ENCODE results near the gene KCNE4. TPM values are rescaled to one million over a fixed set of nuclear protein-coding genes. Genes with fewer than 3 reads are reported as not detected.

Gene KCNE4
- total RNA-seq, 3 donors from 2014 or later = 0.55 to 5.8 (median 2.0) TPM

DNA sequence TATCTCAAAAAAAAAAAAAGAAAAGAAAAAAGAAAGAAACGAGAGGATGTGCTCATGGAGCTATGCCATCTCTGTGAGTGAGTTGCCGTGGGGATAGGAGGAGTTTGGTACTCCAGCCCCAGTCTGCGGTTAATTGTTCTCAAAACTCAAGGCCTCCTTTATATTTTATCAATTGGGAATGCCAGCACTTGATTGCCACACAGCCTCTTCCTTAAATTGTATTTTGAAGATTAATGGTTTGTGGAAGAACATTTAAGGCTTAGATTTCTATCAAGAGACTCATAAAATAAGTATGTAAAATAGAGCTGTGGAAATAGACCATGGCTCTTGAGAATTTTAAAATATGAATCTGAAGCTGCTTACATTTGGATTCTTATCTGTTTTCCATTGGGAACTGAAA, 29.8 kb downstream of the KCNE4 start:
- no peaks in the 10 kb centered on the region for H3K36me3 ChIP-seq (ENCODE audit: low read depth)
- intact Hi-C loops (cut with DNase I, micrococcal nuclease) = no loop called here
- DNase-seq (no peak), ATAC-seq (no peak)
- no peak overlapping the region for H3K4me3 ChIP-seq
- H3K9me3 ChIP-seq = no peaks in the 10 kb centered on the region
- peaks cover 2% of the 10 kb centered on the region for H3K4me1 ChIP-seq (ENCODE audit: low read depth)
- TF ChIP-seq, protein P1, sequence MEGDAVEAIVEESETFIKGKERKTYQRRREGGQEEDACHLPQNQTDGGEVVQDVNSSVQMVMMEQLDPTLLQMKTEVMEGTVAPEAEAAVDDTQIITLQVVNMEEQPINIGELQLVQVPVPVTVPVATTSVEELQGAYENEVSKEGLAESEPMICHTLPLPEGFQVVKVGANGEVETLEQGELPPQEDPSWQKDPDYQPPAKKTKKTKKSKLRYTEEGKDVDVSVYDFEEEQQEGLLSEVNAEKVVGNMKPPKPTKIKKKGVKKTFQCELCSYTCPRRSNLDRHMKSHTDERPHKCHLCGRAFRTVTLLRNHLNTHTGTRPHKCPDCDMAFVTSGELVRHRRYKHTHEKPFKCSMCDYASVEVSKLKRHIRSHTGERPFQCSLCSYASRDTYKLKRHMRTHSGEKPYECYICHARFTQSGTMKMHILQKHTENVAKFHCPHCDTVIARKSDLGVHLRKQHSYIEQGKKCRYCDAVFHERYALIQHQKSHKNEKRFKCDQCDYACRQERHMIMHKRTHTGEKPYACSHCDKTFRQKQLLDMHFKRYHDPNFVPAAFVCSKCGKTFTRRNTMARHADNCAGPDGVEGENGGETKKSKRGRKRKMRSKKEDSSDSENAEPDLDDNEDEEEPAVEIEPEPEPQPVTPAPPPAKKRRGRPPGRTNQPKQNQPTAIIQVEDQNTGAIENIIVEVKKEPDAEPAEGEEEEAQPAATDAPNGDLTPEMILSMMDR (IDR thresholded peaks at IDR 0.05) = no peak

DNA sequence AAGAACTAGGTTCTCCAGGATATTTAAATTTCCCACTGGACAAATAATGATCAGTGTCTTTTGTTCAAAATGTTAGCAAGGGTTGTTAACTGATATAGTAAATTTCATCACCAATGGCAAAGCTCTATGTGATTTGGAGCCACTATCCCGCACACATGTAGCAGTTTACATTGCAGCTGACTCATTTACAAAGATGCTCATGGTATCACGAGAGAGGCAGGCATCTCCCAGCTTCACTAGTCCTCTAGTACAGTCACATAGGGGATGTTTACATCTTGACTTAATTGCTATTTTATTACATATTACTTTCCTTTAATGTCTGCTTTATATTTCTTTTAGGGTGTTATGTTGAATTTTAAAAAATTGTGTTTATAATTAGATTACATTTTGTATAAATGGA, 30.7 kb downstream of the KCNE4 start:
- Histone ChIP-seq H3K36me3 (ENCODE audit: low read depth) (no peaks in the 10 kb centered on the region), H3K4me1 (ENCODE audit: low read depth) (peaks cover 2% of the 10 kb centered on the region), H3K9me3 (no peaks in the 10 kb centered on the region), H3K4me3 (no peak overlapping the region)
- intact Hi-C loops (cut with DNase I, micrococcal nuclease) = no loop called here
- no peak for DNase-seq
- no peak for ATAC-seq
- TF ChIP-seq, protein P1 (IDR thresholded peaks at IDR 0.05) = no peak

DNA sequence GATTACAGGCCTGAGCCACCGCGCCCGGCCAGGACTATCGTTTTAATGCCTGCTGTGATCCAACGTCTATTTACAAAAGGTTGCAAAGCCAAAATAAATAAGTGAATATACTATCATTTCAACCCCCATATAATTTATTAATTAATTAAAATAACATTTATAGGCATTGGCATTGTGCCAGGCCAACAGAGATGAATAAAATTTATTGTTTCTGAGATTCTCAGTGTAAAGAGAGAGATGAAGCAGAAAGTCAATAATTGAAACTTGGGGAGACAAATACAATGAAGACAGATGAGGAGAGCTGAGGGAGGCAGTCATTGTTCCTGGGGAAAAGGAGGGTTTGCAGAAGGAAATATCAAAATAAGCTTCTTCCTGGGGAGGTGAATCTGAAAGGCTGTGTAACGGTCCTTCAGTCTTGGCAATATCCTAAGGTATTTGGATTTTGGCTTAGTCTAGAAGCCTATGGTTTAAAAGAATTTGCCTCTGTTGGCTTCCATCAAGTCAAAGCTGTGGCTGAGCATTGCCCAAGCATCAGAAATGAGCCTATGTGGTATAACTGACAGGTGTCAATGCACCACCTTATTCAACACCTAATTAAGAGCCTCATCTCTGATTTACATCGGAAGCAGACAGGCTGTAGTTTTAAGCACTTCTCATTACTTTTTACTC, 31.5 kb downstream of the KCNE4 start:
- no peak overlapping the region for H3K4me3 ChIP-seq
- intact Hi-C loops (cut with DNase I, micrococcal nuclease) = no loop called here
- ATAC-seq = no peak
- no peaks in the 10 kb centered on the region for H3K9me3 ChIP-seq
- TF ChIP-seq, protein P1 (IDR thresholded peaks at IDR 0.05) = no peak
- DNase-seq = no peak
- H3K4me1 ChIP-seq (ENCODE audit: low read depth) = no peaks in the 10 kb centered on the region
- H3K36me3 ChIP-seq (ENCODE audit: low read depth) = no peaks in the 10 kb centered on the region

DNA sequence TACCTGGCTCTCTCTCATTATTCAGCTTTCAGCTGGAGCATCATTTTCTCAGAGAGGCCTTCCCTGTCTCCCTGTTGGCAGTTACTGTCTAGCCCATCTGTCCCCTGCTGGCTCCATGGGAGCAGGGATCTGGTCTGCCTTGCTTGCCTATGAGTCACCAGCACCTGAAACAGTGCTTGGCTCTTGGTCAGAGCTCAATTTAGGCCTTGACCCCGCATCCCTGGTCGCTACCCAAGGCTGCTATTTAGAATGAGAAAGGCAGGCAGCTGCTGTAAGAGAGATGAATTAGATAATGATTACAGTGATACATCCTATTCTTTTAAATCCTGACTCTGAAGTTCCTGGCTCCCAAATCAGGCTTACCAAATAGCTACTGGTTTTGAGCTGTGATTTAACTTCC, 32.9 kb downstream of the KCNE4 start:
- Histone ChIP-seq H3K4me3 (no peak overlapping the region), H3K36me3 (ENCODE audit: low read depth) (no peaks in the 10 kb centered on the region), H3K9me3 (no peaks in the 10 kb centered on the region), H3K4me1 (ENCODE audit: low read depth) (no peaks in the 10 kb centered on the region)
- ATAC-seq = peak; percentile 17
- TF ChIP-seq, protein P1 (IDR thresholded peaks at IDR 0.05) = no peak
- intact Hi-C loops (cut with DNase I, micrococcal nuclease) = no loop called here
- DNase-seq = no peak

DNA sequence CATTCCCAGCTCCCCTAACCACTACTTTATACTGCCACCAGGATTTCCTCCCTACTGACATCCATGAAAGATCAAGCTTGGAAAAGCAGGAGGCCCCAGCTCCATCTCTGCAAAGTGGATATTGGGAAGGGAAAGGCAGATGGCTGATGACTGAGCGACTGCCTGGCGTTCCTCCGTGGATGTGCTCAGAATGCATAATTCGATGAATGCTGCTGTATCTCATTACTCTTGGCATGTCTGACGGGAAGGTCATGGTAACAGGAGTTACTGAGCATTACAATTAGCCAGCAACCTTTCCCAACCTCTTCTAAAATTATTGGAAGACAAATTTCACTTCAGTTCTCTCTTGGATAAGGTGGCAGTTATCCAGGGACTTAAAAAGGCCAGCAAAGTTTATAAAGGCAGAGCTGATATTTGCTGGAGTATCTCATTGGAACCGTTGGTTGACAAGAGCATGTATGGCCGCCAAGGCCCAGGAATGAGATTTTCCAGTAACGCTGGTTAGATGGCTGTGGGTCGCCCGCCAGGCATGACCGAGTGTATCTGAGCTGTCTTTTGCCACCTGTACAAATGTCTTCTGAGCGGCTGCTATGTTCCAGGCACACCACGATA, 34.5 kb downstream of the KCNE4 start:
- intact Hi-C loops (cut with DNase I, micrococcal nuclease) = no loop called here
- Histone ChIP-seq H3K4me1 (ENCODE audit: low read depth) (no peaks in the 10 kb centered on the region), H3K4me3 (no peak overlapping the region), H3K36me3 (ENCODE audit: low read depth) (no peaks in the 10 kb centered on the region), H3K9me3 (no peaks in the 10 kb centered on the region)
- TF ChIP-seq, protein P1 (IDR thresholded peaks at IDR 0.05) = no peak
- ATAC-seq = no peak
- DNase-seq = no peak

All from mucosa of descending colon (tissue), 3 donors.